ENCODE data around the gene GDPD5. TPM values are rescaled to one million over a fixed set of nuclear protein-coding genes. Genes with fewer than 3 reads are reported as not detected.

The GDPD5 gene
- total and polyA plus RNA-seq, 2 donors (not counting 3 experiments of a cell fraction or from before 2014, with no cell fraction given), result 60.2 to 79.2 TPM

GRCh38 chr11:75516140-75516539 is 9.6 kb downstream of the GDPD5 start:
- Histone ChIP-seq H3K36me3 (ENCODE audit: control insufficient read depth in 2 of 2, extremely low read depth in 1 of 2, insufficient read depth in 2 of 2, low read length in 2 of 2) (peaks cover 0 to 12% of the 10 kb centered on the region in 2 experiments), H3K4me3 (replicated peaks in 1 of 3; ENCODE audit: insufficient read depth in 1 of 3, low read depth in 1 of 3, low read length in 3 of 3) (no peak overlapping the region), H3K4me2 (ENCODE audit: insufficient read depth, low read length) (no peak overlapping the region), H3K27ac (ENCODE audit: insufficient read depth, low read depth, low read length) (no peak overlapping the region), H2AFZ (ENCODE audit: low read depth, low read length) (no peak overlapping the region), H3K9me1 (replicated peaks; ENCODE audit: control insufficient read depth, extremely low read depth, insufficient read depth, low read length) (no peaks in the 10 kb centered on the region), H3K9ac (replicated peaks; ENCODE audit: extremely low read depth, insufficient read depth, low read length) (no peak overlapping the region), H3K9me3 (replicated peaks; ENCODE audit: control insufficient read depth, insufficient read depth, low read length) (no peaks in the 10 kb centered on the region), H3K4me1 (ENCODE audit: control insufficient read depth, extremely low read depth, insufficient read depth, low read length) (no peaks in the 10 kb centered on the region), H3K27me3 (ENCODE audit: control insufficient read depth in 2 of 2, insufficient read depth in 2 of 2, low read length in 2 of 2) (no peaks in the 10 kb centered on the region), H3K79me2 (ENCODE audit: control insufficient read depth, insufficient read depth, low read length) (no peaks in the 10 kb centered on the region), H4K20me1 (replicated peaks; ENCODE audit: control insufficient read depth, extremely low read depth, insufficient read depth, low read length) (no peaks in the 10 kb centered on the region)
- ChIA-PET CTCF (interaction anchor here (1.7 kb wide), 1 partner anchor 39 kb away, joined by 4 read pairs; no protein-coding TSS in a partner anchor), POLR2A (interaction anchor here (0.6 kb wide), 1 partner anchor 11 kb away, joined by 3 read pairs; no protein-coding TSS in a partner anchor)
- dilution Hi-C loops (cut with MboI; ENCODE audit: extremely low pct_ligation_motif_present, low sequenced_read_pairs), result no loop called here
- no peak for TF ChIP-seq FOS (IDR thresholded peaks at IDR 0.05; ENCODE audit: borderline replicate concordance, insufficient read depth, low read length)
- TF ChIP-seq GATA2 (IDR thresholded peaks at IDR 0.05; ENCODE audit: insufficient read depth, insufficient read length, low read depth, low read length), result no peak
- no peak for TF ChIP-seq EZH2 (IDR thresholded peaks at IDR 0.05; ENCODE audit: borderline replicate concordance, low read depth, low read length, severe bottlenecking)
- no peak for TF ChIP-seq POLR2A (IDR thresholded peaks at IDR 0.05; ENCODE audit: low read depth, low read length)
- no peak for TF ChIP-seq JUN (IDR thresholded peaks at IDR 0.05; ENCODE audit: borderline replicate concordance, insufficient read depth, insufficient read length, low read depth)
- no peak for TF ChIP-seq CTCF (IDR thresholded peaks at IDR 0.05; ENCODE audit: extremely low read depth in 1 of 2, insufficient read depth in 1 of 2, low read depth in 1 of 2, low read length in 2 of 2)
- DNase-seq (ENCODE audit: low read depth, low spot score), result no peak
- FAIRE-seq, result no peak
- BruUV-seq (replicated peaks), result no TSS peak
- intact Hi-C loops (cut with micrococcal nuclease), result no loop called here

Data from endothelial cell of umbilical vein (primary cell).